HEK293 (cell line): ENCODE measurements around the gene TPM1.

Experiments used
- CTCF ChIP-seq: fragments of 450-650 bp; formaldehyde crosslinking; IDR thresholded peaks from 2 replicates; pipeline ENCODE4 v1.5.1; 2016; ENCODE audit warnings: missing biosample characterization, missing genetic modification characterization
- PATZ1 ChIP-seq: fragments of 450-650 bp; formaldehyde crosslinking; IDR thresholded peaks from 2 replicates; pipeline ENCODE4 v1.5.1; 2016; ENCODE audit warnings: missing biosample characterization, missing genetic modification characterization
- YY1 ChIP-seq: fragments of 450-650 bp; formaldehyde crosslinking; IDR thresholded peaks from 2 replicates; pipeline ENCODE4 v1.5.1; 2018; ENCODE audit warnings: missing biosample characterization, missing genetic modification characterization
- ZBTB44 ChIP-seq: fragments of 450-650 bp; IDR thresholded peaks from 2 replicates; pipeline ENCODE4 v1.5.1; 2018; ENCODE audit warnings: missing biosample characterization, mild to moderate bottlenecking, missing genetic modification characterization
- ZNF175 ChIP-seq: fragments of 450-650 bp; formaldehyde crosslinking; IDR thresholded peaks from 2 replicates; pipeline ENCODE4 v1.5.1; 2016; ENCODE audit warnings: missing biosample characterization, missing genetic modification characterization
- ZNF311 ChIP-seq: fragments of 450-650 bp; formaldehyde crosslinking; IDR thresholded peaks from 2 replicates; pipeline ENCODE4 v1.5.1; 2017; ENCODE audit warnings: missing biosample characterization, missing genetic modification characterization, borderline replicate concordance
- ZNF423 ChIP-seq: fragments of 450-650 bp; formaldehyde crosslinking; IDR thresholded peaks from 2 replicates; pipeline ENCODE4 v1.5.1; 2016; ENCODE audit warnings: missing biosample characterization, missing genetic modification characterization
- ZNF433 ChIP-seq: fragments of 450-650 bp; formaldehyde crosslinking; IDR thresholded peaks from 2 replicates; pipeline ENCODE4 v1.5.1; 2016; ENCODE audit warnings: missing biosample characterization, missing genetic modification characterization, low read depth
- ZNF692 ChIP-seq: fragments of 450-650 bp; formaldehyde crosslinking; IDR thresholded peaks from 2 replicates; pipeline ENCODE4 v1.5.1; 2016; ENCODE audit warnings: missing biosample characterization, missing genetic modification characterization
- ZNF791 ChIP-seq: fragments of 450-650 bp; formaldehyde crosslinking; IDR thresholded peaks from 2 replicates; pipeline ENCODE4 v1.5.1; 2016; ENCODE audit warnings: missing biosample characterization, missing genetic modification characterization
- TF ChIP-seq, protein P1 (sequence below): fragments of 450-650 bp; formaldehyde crosslinking; IDR thresholded peaks from 2 replicates; pipeline ENCODE4 v1.5.1; 2016; ENCODE audit warnings: missing biosample characterization, missing genetic modification characterization, low read depth

- TF ChIP-seq CTCF (tag by site-specific recombination) (no peak), ZNF433 (tag by site-specific recombination) (no peak), PATZ1 (tag by site-specific recombination) (no peak), YY1 (no peak), ZBTB44 (tag by site-specific recombination) (no peak), ZNF311 (tag by site-specific recombination) (no peak), ZNF692 (tag by site-specific recombination) (no peak), ZNF175 (tag by site-specific recombination) (no peak), ZNF423 (tag by site-specific recombination) (no peak), ZNF791 (tag by site-specific recombination) (no peak)
- TF ChIP-seq, protein P1, sequence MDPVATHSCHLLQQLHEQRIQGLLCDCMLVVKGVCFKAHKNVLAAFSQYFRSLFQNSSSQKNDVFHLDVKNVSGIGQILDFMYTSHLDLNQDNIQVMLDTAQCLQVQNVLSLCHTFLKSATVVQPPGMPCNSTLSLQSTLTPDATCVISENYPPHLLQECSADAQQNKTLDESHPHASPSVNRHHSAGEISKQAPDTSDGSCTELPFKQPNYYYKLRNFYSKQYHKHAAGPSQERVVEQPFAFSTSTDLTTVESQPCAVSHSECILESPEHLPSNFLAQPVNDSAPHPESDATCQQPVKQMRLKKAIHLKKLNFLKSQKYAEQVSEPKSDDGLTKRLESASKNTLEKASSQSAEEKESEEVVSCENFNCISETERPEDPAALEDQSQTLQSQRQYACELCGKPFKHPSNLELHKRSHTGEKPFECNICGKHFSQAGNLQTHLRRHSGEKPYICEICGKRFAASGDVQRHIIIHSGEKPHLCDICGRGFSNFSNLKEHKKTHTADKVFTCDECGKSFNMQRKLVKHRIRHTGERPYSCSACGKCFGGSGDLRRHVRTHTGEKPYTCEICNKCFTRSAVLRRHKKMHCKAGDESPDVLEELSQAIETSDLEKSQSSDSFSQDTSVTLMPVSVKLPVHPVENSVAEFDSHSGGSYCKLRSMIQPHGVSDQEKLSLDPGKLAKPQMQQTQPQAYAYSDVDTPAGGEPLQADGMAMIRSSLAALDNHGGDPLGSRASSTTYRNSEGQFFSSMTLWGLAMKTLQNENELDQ (tag by site-specific recombination): no peak
Observed at GRCh38 chr15:62994439-62994838, 48.1 kb upstream of the TPM1 start.
